Endothelial cell (in vitro differentiated cells): ENCODE data around the gene PHACTR1. TPM values are rescaled to one million over a fixed set of nuclear protein-coding genes. Genes with fewer than 3 reads are reported as not detected.

Experiments used
- DNase-seq: peaks from one replicate; pipeline ENCODE4 v3.0.0; 2021; ENCODE audit warnings: low spot score
- H3K27ac Mint-ChIP-seq: one replicate; pipeline ENCODE4 v1.8.0; 2021; ENCODE audit warnings: mixed read lengths, inconsistent platforms; ENCODE audit not compliant: unreplicated experiment
- H3K27me3 Mint-ChIP-seq: one replicate; pipeline ENCODE4 v1.8.0; 2021; ENCODE audit warnings: mild to moderate bottlenecking, moderate library complexity, mixed read lengths, inconsistent platforms; ENCODE audit not compliant: unreplicated experiment
- H3K36me3 Mint-ChIP-seq: one replicate; pipeline ENCODE4 v1.8.0; 2021; ENCODE audit warnings: mild to moderate bottlenecking, low read depth, mixed read lengths, inconsistent platforms; ENCODE audit not compliant: unreplicated experiment
- H3K4me1 Mint-ChIP-seq: one replicate; pipeline ENCODE4 v1.8.0; 2021; ENCODE audit warnings: mild to moderate bottlenecking, mixed read lengths, inconsistent platforms; ENCODE audit not compliant: unreplicated experiment
- H3K4me3 Mint-ChIP-seq: one replicate; pipeline ENCODE4 v1.8.0; 2021; ENCODE audit warnings: mild to moderate bottlenecking, mixed read lengths, inconsistent platforms; ENCODE audit not compliant: unreplicated experiment
- H3K9me3 Mint-ChIP-seq: one replicate; pipeline ENCODE4 v1.8.0; 2021; ENCODE audit warnings: mixed read lengths, inconsistent platforms; ENCODE audit not compliant: unreplicated experiment
- CTCF ChIP-seq: fragments of 200-600 bp; sonication (generic); IDR thresholded peaks from one replicate; pipeline ENCODE4 v1.5.0; 2021; ENCODE audit warnings: antibody characterized with exemption; ENCODE audit not compliant: unreplicated experiment
- total RNA-seq: library from RNA; stranded (reverse); fragmentation: NEBNext Ultra II Directional; extraction: Animal tissue kit (Norgen Biotek cat#: 25700); gene quantifications from one replicate; pipeline ENCODE4 v1.2.1, GENCODE V29; 2021; ENCODE audit not compliant: unreplicated experiment

The PHACTR1 gene
- total RNA-seq, 1 donor from 2014 or later, result 39.9 TPM

- DNase-seq, result no peak
- no peak overlapping the region for H3K27ac Mint-ChIP-seq
- no peak for TF ChIP-seq CTCF
- H3K27me3 Mint-ChIP-seq, result peaks cover 5% of the 10 kb centered on the region
- no peaks in the 10 kb centered on the region for H3K9me3 Mint-ChIP-seq
- H3K4me3 Mint-ChIP-seq, result no peak overlapping the region
- H3K36me3 Mint-ChIP-seq, result peaks cover 33% of the 10 kb centered on the region
- no peaks in the 10 kb centered on the region for H3K4me1 Mint-ChIP-seq
These were observed 566.0 kb downstream of the PHACTR1 start for GRCh38 chr6:13282393-13283069.

GRCh38 chr6:13283331-13283730 is 566.8 kb downstream of the PHACTR1 start:
- DNase-seq, result no peak
- peaks cover under 1% of the 10 kb centered on the region for H3K27me3 Mint-ChIP-seq
- no peak overlapping the region for H3K27ac Mint-ChIP-seq
- no peak for TF ChIP-seq CTCF
- H3K4me3 Mint-ChIP-seq, result peak overlapping the region; percentile 42
- peaks cover 39% of the 10 kb centered on the region for H3K36me3 Mint-ChIP-seq
- no peaks in the 10 kb centered on the region for H3K9me3 Mint-ChIP-seq
- no peaks in the 10 kb centered on the region for H3K4me1 Mint-ChIP-seq

GRCh38 chr6:13284646-13285045 is 568.1 kb downstream of the PHACTR1 start:
- H3K4me3 Mint-ChIP-seq, result no peak overlapping the region
- peaks cover 44% of the 10 kb centered on the region for H3K36me3 Mint-ChIP-seq
- H3K4me1 Mint-ChIP-seq, result no peaks in the 10 kb centered on the region
- H3K27ac Mint-ChIP-seq, result no peak overlapping the region
- no peak for DNase-seq
- no peak for TF ChIP-seq CTCF
- no peaks in the 10 kb centered on the region for H3K9me3 Mint-ChIP-seq
- no peaks in the 10 kb centered on the region for H3K27me3 Mint-ChIP-seq

- no peak for DNase-seq
- no peaks in the 10 kb centered on the region for H3K4me1 Mint-ChIP-seq
- H3K36me3 Mint-ChIP-seq, result peaks cover 52% of the 10 kb centered on the region
- H3K9me3 Mint-ChIP-seq, result no peaks in the 10 kb centered on the region
- H3K27ac Mint-ChIP-seq, result no peak overlapping the region
- H3K27me3 Mint-ChIP-seq, result no peaks in the 10 kb centered on the region
- no peak for TF ChIP-seq CTCF
- H3K4me3 Mint-ChIP-seq, result no peak overlapping the region
These were observed 569.1 kb downstream of the PHACTR1 start for GRCh38 chr6:13285705-13286104.

GRCh38 chr6:13286181-13286580 is 569.6 kb downstream of the PHACTR1 start:
- Mint-ChIP-seq H3K4me1 (no peaks in the 10 kb centered on the region), H3K27me3 (no peaks in the 10 kb centered on the region), H3K4me3 (no peak overlapping the region), H3K27ac (no peak overlapping the region), H3K36me3 (peaks cover 52% of the 10 kb centered on the region), H3K9me3 (no peaks in the 10 kb centered on the region)
- DNase-seq, result no peak
- TF ChIP-seq CTCF, result no peak
